Endothelial cell (in vitro differentiated cells): Measurements from ENCODE around the gene CFAP141. TPM values are rescaled to one million over a fixed set of nuclear protein-coding genes. Genes with fewer than 3 reads are reported as not detected.
A peak's percentile ranks its signal among the peaks of the same experiment; 100 is the strongest.

Experiments used
- DNase-seq: peaks from one replicate; pipeline ENCODE4 v3.0.0; 2021; ENCODE audit warnings: low spot score
- H3K27ac Mint-ChIP-seq: one replicate; pipeline ENCODE4 v1.8.0; 2021; ENCODE audit warnings: mixed read lengths, inconsistent platforms; ENCODE audit not compliant: unreplicated experiment
- H3K27me3 Mint-ChIP-seq: one replicate; pipeline ENCODE4 v1.8.0; 2021; ENCODE audit warnings: mild to moderate bottlenecking, moderate library complexity, mixed read lengths, inconsistent platforms; ENCODE audit not compliant: unreplicated experiment
- H3K36me3 Mint-ChIP-seq: one replicate; pipeline ENCODE4 v1.8.0; 2021; ENCODE audit warnings: mild to moderate bottlenecking, low read depth, mixed read lengths, inconsistent platforms; ENCODE audit not compliant: unreplicated experiment
- H3K4me1 Mint-ChIP-seq: one replicate; pipeline ENCODE4 v1.8.0; 2021; ENCODE audit warnings: mild to moderate bottlenecking, mixed read lengths, inconsistent platforms; ENCODE audit not compliant: unreplicated experiment
- H3K4me3 Mint-ChIP-seq: one replicate; pipeline ENCODE4 v1.8.0; 2021; ENCODE audit warnings: mild to moderate bottlenecking, mixed read lengths, inconsistent platforms; ENCODE audit not compliant: unreplicated experiment
- H3K9me3 Mint-ChIP-seq: one replicate; pipeline ENCODE4 v1.8.0; 2021; ENCODE audit warnings: mixed read lengths, inconsistent platforms; ENCODE audit not compliant: unreplicated experiment
- CTCF ChIP-seq: fragments of 200-600 bp; sonication (generic); IDR thresholded peaks from one replicate; pipeline ENCODE4 v1.5.0; 2021; ENCODE audit warnings: antibody characterized with exemption; ENCODE audit not compliant: unreplicated experiment
- long read RNA-seq: library from polyadenylated mRNA; unstranded; transcript quantifications from one replicate; pipeline ENCODE4 v2.0.0, GENCODE V29; 2020; ENCODE audit not compliant: unreplicated experiment
- total RNA-seq: library from RNA; stranded (reverse); fragmentation: NEBNext Ultra II Directional; extraction: Animal tissue kit (Norgen Biotek cat#: 25700); gene quantifications from one replicate; pipeline ENCODE4 v1.2.1, GENCODE V29; 2021; ENCODE audit not compliant: unreplicated experiment

Gene CFAP141
- not detected for total RNA-seq
- long read RNA-seq: 0 reads

- no peak for DNase-seq
- H3K9me3 Mint-ChIP-seq: no peaks in the 10 kb centered on the region
- no peaks in the 10 kb centered on the region for H3K4me1 Mint-ChIP-seq
- H3K36me3 Mint-ChIP-seq: peaks cover 30% of the 10 kb centered on the region
- TF ChIP-seq CTCF: no peak
- H3K4me3 Mint-ChIP-seq: peak within 1 kb of the TSS; percentile 27
- H3K27ac Mint-ChIP-seq: peak within 1 kb of the TSS; percentile 85
- peaks cover 5% of the 10 kb centered on the region for H3K27me3 Mint-ChIP-seq
Measured at GRCh38 chr1:154206196-154206595, at the start of gene CFAP141. CFAP141 (minus strand) TSS chr1:154206333; CDS start chr1:154206307, 26 bp downstream.

GRCh38 chr1:154253671-154254070, 47.5 kb upstream of the CFAP141 start:
- Mint-ChIP-seq H3K9me3 (no peaks in the 10 kb centered on the region), H3K36me3 (peaks cover 51% of the 10 kb centered on the region), H3K27me3 (no peaks in the 10 kb centered on the region), H3K4me3 (peak overlapping the region; percentile 28), H3K4me1 (peaks cover 2% of the 10 kb centered on the region), H3K27ac (no peak overlapping the region)
- no peak for TF ChIP-seq CTCF
- DNase-seq: no peak

- Mint-ChIP-seq H3K9me3 (no peaks in the 10 kb centered on the region), H3K27me3 (no peaks in the 10 kb centered on the region), H3K27ac (no peak overlapping the region), H3K36me3 (peaks cover 55% of the 10 kb centered on the region), H3K4me1 (peaks cover 8% of the 10 kb centered on the region), H3K4me3 (no peak overlapping the region)
- no peak for TF ChIP-seq CTCF
- DNase-seq: no peak
Measured at GRCh38 chr1:154241703-154242351, 35.7 kb upstream of the CFAP141 start.

GRCh38 chr1:154240294-154240833, 34.2 kb upstream of the CFAP141 start:
- Mint-ChIP-seq H3K4me1 (peaks cover 8% of the 10 kb centered on the region), H3K27ac (no peak overlapping the region), H3K4me3 (no peak overlapping the region), H3K36me3 (peaks cover 60% of the 10 kb centered on the region), H3K27me3 (no peaks in the 10 kb centered on the region), H3K9me3 (no peaks in the 10 kb centered on the region)
- DNase-seq: no peak
- no peak for TF ChIP-seq CTCF

GRCh38 chr1:154239491-154239890, 33.4 kb upstream of the CFAP141 start:
- H3K27ac Mint-ChIP-seq: peak overlapping the region; percentile 7
- no peaks in the 10 kb centered on the region for H3K9me3 Mint-ChIP-seq
- no peak for TF ChIP-seq CTCF
- no peak overlapping the region for H3K4me3 Mint-ChIP-seq
- H3K27me3 Mint-ChIP-seq: peaks cover 3% of the 10 kb centered on the region
- DNase-seq: no peak
- peaks cover 8% of the 10 kb centered on the region for H3K4me1 Mint-ChIP-seq
- peaks cover 66% of the 10 kb centered on the region for H3K36me3 Mint-ChIP-seq
